PC-3 (cell line): Measurements from ENCODE around the gene BDH1. TPM values are rescaled to one million over a fixed set of nuclear protein-coding genes. Genes with fewer than 3 reads are reported as not detected.

Source experiments
- ATAC-seq: fragments of 200-7000 bp; cut with Tn5 transposase; 2 replicates; pipeline ENCODE4 v1.9.1; 2020; ENCODE audit warnings: mild to moderate bottlenecking, moderate library complexity
- BruUV-seq: library from RNA; stranded (reverse); fragments of 400-500 nt; replicated peaks from 2 replicates; lab custom pipeline; 2021; lab: Mats Ljungman, UMichigan
- CTCF ChIA-PET: fragments of 300-600 bp; sonication (Branson Sonifier 250); formaldehyde crosslinking; loops from one replicate; lab custom pipeline; 2022; ENCODE audit warnings: antibody characterized with exemption; lab: Charles Lee
- POLR2A ChIA-PET: fragments of 300-600 bp; sonication (Branson Sonifier 250); formaldehyde crosslinking; loops from one replicate; lab custom pipeline; 2022; ENCODE audit warnings: antibody characterized with exemption; ENCODE audit not compliant: unreplicated experiment; lab: Charles Lee
- DNase-seq: peaks from one replicate; pipeline ENCODE4 v3.0.0-alpha.2; 2015
- H2AFZ ChIP-seq: fragments of 300-600 bp; sonication (generic); 2 replicates; pipeline ENCODE4 v1.6.0; 2016; ENCODE audit warnings: antibody characterized with exemption, low read length
- H3F3A ChIP-seq: fragments of 300-600 bp; sonication (generic); one replicate; pipeline ENCODE4 v1.6.0; 2017; ENCODE audit warnings: antibody characterized with exemption, low read length, control low read depth, mild to moderate bottlenecking; ENCODE audit not compliant: unreplicated experiment
- H3K27ac ChIP-seq: fragments of 300-600 bp; sonication (generic); 2 replicates; pipeline ENCODE4 v1.5.1; 2016; ENCODE audit warnings: mild to moderate bottlenecking, low read length
- H3K27me3 ChIP-seq: fragments of 300-600 bp; sonication (generic); 2 replicates; pipeline ENCODE4 v1.6.1; 2016; ENCODE audit warnings: low read length, mixed read lengths
- H3K36me3 ChIP-seq: fragments of 300-600 bp; sonication (generic); 2 replicates; pipeline ENCODE4 v1.6.1; 2016; ENCODE audit warnings: low read depth, mixed run types, low read length, mixed read lengths
- H3K4me1 ChIP-seq: fragments of 300-600 bp; sonication (generic); 2 replicates; pipeline ENCODE4 v1.5.1; 2016; ENCODE audit warnings: low read length; ENCODE audit not compliant: insufficient read depth
- H3K4me2 ChIP-seq: fragments of 300-600 bp; sonication (generic); 2 replicates; pipeline ENCODE4 v1.6.0; 2016; ENCODE audit warnings: low read length
- H3K4me3 ChIP-seq: fragments of 300-600 bp; sonication (generic); 2 replicates; pipeline ENCODE4 v1.5.1; 2016; ENCODE audit warnings: mild to moderate bottlenecking, low read length, mixed read lengths
- H3K79me2 ChIP-seq: fragments of 300-600 bp; sonication (generic); 2 replicates; pipeline ENCODE4 v1.6.1; 2017; ENCODE audit warnings: low read length, mixed read lengths
- H3K9ac ChIP-seq: fragments of 300-600 bp; sonication (generic); 2 replicates; pipeline ENCODE4 v1.6.0; 2016; ENCODE audit warnings: mild to moderate bottlenecking, low read length
- H3K9me2 ChIP-seq: fragments of 300-600 bp; sonication (generic); replicated peaks from 2 replicates; pipeline ENCODE4 v1.6.1; 2016; ENCODE audit warnings: mixed run types, low read length, mixed read lengths
- H3K9me3 ChIP-seq: fragments of 300-600 bp; sonication (generic); 2 replicates; pipeline ENCODE4 v1.6.1; 2016; ENCODE audit warnings: low read length, mixed read lengths
- H4K20me1 ChIP-seq: fragments of 300-600 bp; sonication (generic); 2 replicates; pipeline ENCODE4 v1.6.1; 2016; ENCODE audit warnings: low read length, mixed read lengths
- EZH2 ChIP-seq: fragments of 300-600 bp; sonication (generic); IDR thresholded peaks from one replicate; pipeline ENCODE4 v1.6.1; 2017; ENCODE audit warnings: antibody characterized with exemption, mild to moderate bottlenecking, low read length; ENCODE audit not compliant: unreplicated experiment
- EZH2phosphoT487 ChIP-seq: fragments of 300-600 bp; sonication (generic); IDR thresholded peaks from 2 replicates; pipeline ENCODE4 v1.6.1; 2018; ENCODE audit warnings: mild to moderate bottlenecking, antibody characterized with exemption, low read length, borderline replicate concordance
- intact Hi-C: fragments of 100-400 bp; cut with micrococcal nuclease; formaldehyde crosslinking; loops from 2 replicates; pipeline ENCODE4 v1.9.0; 2023
- total RNA-seq: library from RNA; depleted of rRNA; stranded (reverse); fragments of >200 nt; gene quantifications from 2 replicates; pipeline ENCODE4 v1.2.3, GENCODE V29; 2014
- TF ChIP-seq, protein P1 (sequence below): fragments of 300-600 bp; sonication (generic); conservative IDR thresholded peaks from 2 replicates; pipeline ENCODE4 v1.5.1; 2017; ENCODE audit warnings: antibody characterized with exemption, low read depth, mild to moderate bottlenecking, low read length

BDH1 gene
- total RNA-seq, 1 experiment from 2014 or later, result 10.6 TPM

DNA sequence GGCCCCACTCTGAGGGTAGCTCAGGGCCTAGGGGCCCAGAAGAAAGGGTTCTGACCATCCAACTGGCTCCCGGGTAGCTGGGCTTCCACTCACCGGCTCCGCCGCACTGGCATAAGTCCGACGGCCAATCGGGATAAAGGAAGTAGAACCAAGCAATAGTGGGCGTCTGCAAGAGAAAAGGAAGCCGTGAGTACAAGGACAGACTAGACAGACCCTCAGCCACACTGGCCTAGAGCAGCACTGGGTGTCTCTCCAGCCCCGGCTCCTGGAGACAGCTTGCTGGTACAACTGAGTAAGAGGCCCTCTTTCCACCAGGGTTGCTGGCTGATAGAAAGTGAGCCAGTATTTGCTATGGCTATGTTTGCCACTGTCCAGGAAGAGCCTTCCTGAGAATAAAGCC lies 22.4 kb downstream of the BDH1 start:
- Histone ChIP-seq H3K27ac (no peak overlapping the region), H3F3A (no peaks in the 10 kb centered on the region), H3K9me2 (no peaks in the 10 kb centered on the region), H3K9me3 (no peaks in the 10 kb centered on the region), H3K36me3 (0 out of 2 replicates have a peak, but pooled peaks cover 2% of the 10 kb centered on the region), H4K20me1 (no peaks in the 10 kb centered on the region), H3K79me2 (no peaks in the 10 kb centered on the region), H2AFZ (no peak overlapping the region), H3K4me2 (no peak overlapping the region), H3K4me1 (peaks cover 9% of the 10 kb centered on the region; the same call in 1 of the 2 replicates), H3K9ac (no peak overlapping the region), H3K27me3 (no peaks in the 10 kb centered on the region), H3K4me3 (no peak overlapping the region)
- ATAC-seq (no peak), DNase-seq (no peak)
- intact Hi-C loops, result no loop called here
- CTCF ChIA-PET, result no interaction called here
- TF ChIP-seq EZH2, result no peak
- BruUV-seq, result no TSS peak
- POLR2A ChIA-PET, result no interaction called here

DNA sequence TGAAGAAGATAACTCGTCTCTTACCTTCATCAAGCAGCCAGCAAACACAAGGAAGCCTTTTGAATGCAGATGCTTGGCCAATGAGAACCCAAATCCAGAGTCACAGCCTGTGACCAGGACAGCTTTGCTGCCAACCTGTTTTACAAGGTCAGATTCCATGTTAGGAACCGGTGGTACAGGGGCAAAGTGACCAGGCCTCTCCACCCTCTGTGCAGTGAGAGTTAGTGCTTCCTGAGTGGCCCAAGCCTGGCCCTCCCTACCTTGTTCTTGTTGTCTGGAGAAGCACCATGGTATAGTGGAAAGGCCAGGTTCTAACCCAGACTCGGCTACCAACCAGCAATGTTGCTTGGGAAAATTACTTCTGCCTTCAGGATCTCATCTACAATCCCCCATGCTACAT lies 23.4 kb downstream of the BDH1 start:
- Histone ChIP-seq H3K79me2 (no peaks in the 10 kb centered on the region), H3K9ac (no peak overlapping the region), H3K36me3 (0 out of 2 replicates have a peak, but pooled peaks cover 2% of the 10 kb centered on the region), H2AFZ (no peak overlapping the region), H3K27me3 (no peaks in the 10 kb centered on the region), H3F3A (no peaks in the 10 kb centered on the region), H3K4me3 (no peak overlapping the region), H3K4me2 (no peak overlapping the region), H3K27ac (no peak overlapping the region), H3K4me1 (peaks cover 9% of the 10 kb centered on the region; the same call in 1 of the 2 replicates), H3K9me3 (no peaks in the 10 kb centered on the region), H4K20me1 (no peaks in the 10 kb centered on the region), H3K9me2 (no peaks in the 10 kb centered on the region)
- TF ChIP-seq EZH2phosphoT487 (no peak), EZH2 (no peak)
- TF ChIP-seq, protein P1, sequence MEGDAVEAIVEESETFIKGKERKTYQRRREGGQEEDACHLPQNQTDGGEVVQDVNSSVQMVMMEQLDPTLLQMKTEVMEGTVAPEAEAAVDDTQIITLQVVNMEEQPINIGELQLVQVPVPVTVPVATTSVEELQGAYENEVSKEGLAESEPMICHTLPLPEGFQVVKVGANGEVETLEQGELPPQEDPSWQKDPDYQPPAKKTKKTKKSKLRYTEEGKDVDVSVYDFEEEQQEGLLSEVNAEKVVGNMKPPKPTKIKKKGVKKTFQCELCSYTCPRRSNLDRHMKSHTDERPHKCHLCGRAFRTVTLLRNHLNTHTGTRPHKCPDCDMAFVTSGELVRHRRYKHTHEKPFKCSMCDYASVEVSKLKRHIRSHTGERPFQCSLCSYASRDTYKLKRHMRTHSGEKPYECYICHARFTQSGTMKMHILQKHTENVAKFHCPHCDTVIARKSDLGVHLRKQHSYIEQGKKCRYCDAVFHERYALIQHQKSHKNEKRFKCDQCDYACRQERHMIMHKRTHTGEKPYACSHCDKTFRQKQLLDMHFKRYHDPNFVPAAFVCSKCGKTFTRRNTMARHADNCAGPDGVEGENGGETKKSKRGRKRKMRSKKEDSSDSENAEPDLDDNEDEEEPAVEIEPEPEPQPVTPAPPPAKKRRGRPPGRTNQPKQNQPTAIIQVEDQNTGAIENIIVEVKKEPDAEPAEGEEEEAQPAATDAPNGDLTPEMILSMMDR, result no peak
- DNase-seq, result no peak
- ATAC-seq, result no peak
- POLR2A ChIA-PET, result no interaction called here
- CTCF ChIA-PET, result no interaction called here
- intact Hi-C loops, result no loop called here
- no TSS peak for BruUV-seq

GRCh38 chr3:197528190-197528589 lies 27.6 kb downstream of the BDH1 start:
- Histone ChIP-seq H2AFZ (no peak overlapping the region), H3F3A (no peaks in the 10 kb centered on the region), H3K36me3 (0 out of 2 replicates have a peak, but pooled peaks cover 2% of the 10 kb centered on the region), H3K9me2 (no peaks in the 10 kb centered on the region), H3K27ac (no peak overlapping the region), H3K27me3 (no peaks in the 10 kb centered on the region), H3K4me2 (no peak overlapping the region), H3K4me1 (no peaks in the 10 kb centered on the region), H3K79me2 (no peaks in the 10 kb centered on the region), H3K9me3 (no peaks in the 10 kb centered on the region), H3K4me3 (no peak overlapping the region), H3K9ac (no peak overlapping the region), H4K20me1 (no peaks in the 10 kb centered on the region)
- ATAC-seq (no peak), DNase-seq (no peak)
- intact Hi-C loops, result no loop called here
- BruUV-seq, result no TSS peak
- no peak for TF ChIP-seq EZH2phosphoT487
- no peak for TF ChIP-seq EZH2
- TF ChIP-seq, protein P1, result no peak
- ChIA-PET POLR2A (no interaction called here), CTCF (no interaction called here)
